Neural progenitor cell (in vitro differentiated cells): ENCODE measurements around the gene EIF2S3. TPM values are rescaled to one million over a fixed set of nuclear protein-coding genes. Genes with fewer than 3 reads are reported as not detected.

Experiments
- DNase-seq: peaks from one replicate; pipeline ENCODE4 v3.0.0-alpha.2; 2016; ENCODE audit warnings: low spot score
- H2AFZ ChIP-seq: fragments of 200-600 bp; sonication (generic); replicated peaks from 2 replicates; pipeline ENCODE4 v1.6.1; 2016; ENCODE audit warnings: antibody characterized with exemption
- H3F3A ChIP-seq: fragments of 200-600 bp; sonication (generic); 2 replicates; pipeline ENCODE4 v1.6.1; 2016; ENCODE audit warnings: antibody characterized with exemption, low read depth
- H3K27ac ChIP-seq: fragments of 200-600 bp; sonication (generic); 2 replicates; pipeline ENCODE4 v1.5.1; 2016; ENCODE audit warnings: mild to moderate bottlenecking
- H3K27me3 ChIP-seq: fragments of 200-600 bp; sonication (generic); 2 replicates; pipeline ENCODE4 v1.6.1; 2016; ENCODE audit warnings: mild to moderate bottlenecking, moderate library complexity
- H3K36me3 ChIP-seq: fragments of 200-600 bp; sonication (generic); 2 replicates; pipeline ENCODE4 v1.5.1; 2016
- H3K4me1 ChIP-seq: fragments of 200-600 bp; sonication (generic); 2 replicates; pipeline ENCODE4 v1.6.1; 2016; ENCODE audit warnings: mixed run types
- H3K4me2 ChIP-seq: fragments of 200-600 bp; sonication (generic); 2 replicates; pipeline ENCODE4 v1.6.1; 2016
- H3K4me3 ChIP-seq: fragments of 200-600 bp; sonication (generic); 2 replicates; pipeline ENCODE4 v1.5.1; 2016
- H3K79me2 ChIP-seq: fragments of 200-600 bp; sonication (generic); 2 replicates; pipeline ENCODE4 v1.6.1; 2016; ENCODE audit warnings: low read depth
- H3K9ac ChIP-seq: fragments of 200-600 bp; sonication (generic); 2 replicates; pipeline ENCODE4 v1.6.1; 2016
- H3K9me3 ChIP-seq: fragments of 200-600 bp; sonication (generic); 2 replicates; pipeline ENCODE4 v1.5.1; 2016; ENCODE audit warnings: low read depth
- H4K20me1 ChIP-seq: fragments of 200-600 bp; sonication (generic); 2 replicates; pipeline ENCODE4 v1.6.1; 2016; ENCODE audit warnings: low read depth
- H3K27ac Mint-ChIP-seq: 3 replicates; pipeline ENCODE4 v1.8.0; 2021; ENCODE audit warnings: mixed read lengths
- H3K27me3 Mint-ChIP-seq: 2 replicates; pipeline ENCODE4 v1.8.0; 2022; ENCODE audit warnings: low read depth, mild to moderate bottlenecking, inconsistent platforms, moderate library complexity, mixed read lengths; ENCODE audit not compliant: insufficient read depth
- H3K36me3 Mint-ChIP-seq: 3 replicates; pipeline ENCODE4 v1.8.0; 2021; ENCODE audit warnings: mixed read lengths
- H3K4me1 Mint-ChIP-seq: 3 replicates; pipeline ENCODE4 v1.8.0; 2021; ENCODE audit warnings: mixed read lengths
- H3K4me3 Mint-ChIP-seq: 3 replicates; pipeline ENCODE4 v1.8.0; 2021; ENCODE audit warnings: mild to moderate bottlenecking, moderate library complexity, mixed read lengths
- H3K9me3 Mint-ChIP-seq: 3 replicates; pipeline ENCODE4 v1.8.0; 2020; ENCODE audit warnings: mixed read lengths
- EZH2 ChIP-seq: fragments of 200-600 bp; sonication (generic); IDR thresholded peaks from 2 replicates; pipeline ENCODE4 v1.6.1; 2017; ENCODE audit warnings: antibody characterized with exemption, mild to moderate bottlenecking, moderate library complexity
- EZH2phosphoT487 ChIP-seq: fragments of 200-600 bp; sonication (generic); IDR thresholded peaks from 2 replicates; pipeline ENCODE4 v1.6.1; 2017; ENCODE audit warnings: antibody characterized with exemption
- total RNA-seq: library from RNA; depleted of rRNA; stranded (reverse); fragments of >200 nt; gene quantifications from 2 replicates; pipeline ENCODE4 v1.2.3, GENCODE V29; 2015; ENCODE audit warnings: low replicate concordance
- TF ChIP-seq, protein P1 (sequence below): fragments of 200-600 bp; sonication (generic); IDR thresholded peaks from 2 replicates; pipeline ENCODE4 v1.5.1; 2017; ENCODE audit warnings: antibody characterized with exemption, mild to moderate bottlenecking

Gene EIF2S3
- total RNA-seq, 1 donor from 2014 or later: 568 TPM

DNA sequence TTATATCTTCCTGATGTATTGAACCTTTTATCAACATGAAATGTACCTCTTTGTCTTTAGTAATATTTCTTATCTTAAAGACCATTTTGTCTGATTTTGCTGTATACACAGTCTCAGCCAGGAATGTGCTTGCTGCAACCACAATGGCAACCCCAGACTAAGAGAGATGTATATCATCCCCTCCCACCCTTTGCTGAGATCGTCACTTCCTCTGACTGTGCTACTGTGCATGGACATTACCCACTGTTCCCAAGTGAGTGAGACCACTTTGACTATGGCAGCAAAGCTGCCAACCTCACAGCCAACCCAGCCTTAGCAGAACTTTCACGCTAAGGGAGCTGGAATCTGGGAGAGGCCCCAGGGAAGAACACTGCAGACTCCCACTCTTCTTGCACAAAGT is 46.0 kb downstream of the EIF2S3 start:
- no peaks in the 10 kb centered on the region for H3K27me3 ChIP-seq
- Mint-ChIP-seq H3K27me3 (no peaks in the 10 kb centered on the region), H3K27ac (peak overlapping the region; percentile 25), H3K4me1 (peaks cover 2% of the 10 kb centered on the region), H3K36me3 (no peaks in the 10 kb centered on the region), H3K4me3 (no peak overlapping the region), H3K9me3 (no peaks in the 10 kb centered on the region)
- no peaks in the 10 kb centered on the region for H3F3A ChIP-seq
- H3K4me2 ChIP-seq: no peak overlapping the region
- H3K9me3 ChIP-seq: no peaks in the 10 kb centered on the region
- no peak overlapping the region for H3K27ac ChIP-seq
- no peak for DNase-seq
- H4K20me1 ChIP-seq: no peaks in the 10 kb centered on the region
- no peak overlapping the region for H2AFZ ChIP-seq
- H3K4me3 ChIP-seq: no peak overlapping the region
- H3K36me3 ChIP-seq: no peaks in the 10 kb centered on the region
- TF ChIP-seq, protein P1, sequence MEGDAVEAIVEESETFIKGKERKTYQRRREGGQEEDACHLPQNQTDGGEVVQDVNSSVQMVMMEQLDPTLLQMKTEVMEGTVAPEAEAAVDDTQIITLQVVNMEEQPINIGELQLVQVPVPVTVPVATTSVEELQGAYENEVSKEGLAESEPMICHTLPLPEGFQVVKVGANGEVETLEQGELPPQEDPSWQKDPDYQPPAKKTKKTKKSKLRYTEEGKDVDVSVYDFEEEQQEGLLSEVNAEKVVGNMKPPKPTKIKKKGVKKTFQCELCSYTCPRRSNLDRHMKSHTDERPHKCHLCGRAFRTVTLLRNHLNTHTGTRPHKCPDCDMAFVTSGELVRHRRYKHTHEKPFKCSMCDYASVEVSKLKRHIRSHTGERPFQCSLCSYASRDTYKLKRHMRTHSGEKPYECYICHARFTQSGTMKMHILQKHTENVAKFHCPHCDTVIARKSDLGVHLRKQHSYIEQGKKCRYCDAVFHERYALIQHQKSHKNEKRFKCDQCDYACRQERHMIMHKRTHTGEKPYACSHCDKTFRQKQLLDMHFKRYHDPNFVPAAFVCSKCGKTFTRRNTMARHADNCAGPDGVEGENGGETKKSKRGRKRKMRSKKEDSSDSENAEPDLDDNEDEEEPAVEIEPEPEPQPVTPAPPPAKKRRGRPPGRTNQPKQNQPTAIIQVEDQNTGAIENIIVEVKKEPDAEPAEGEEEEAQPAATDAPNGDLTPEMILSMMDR: no peak
- no peak for TF ChIP-seq EZH2phosphoT487
- no peak for TF ChIP-seq EZH2
- H3K79me2 ChIP-seq: no peaks in the 10 kb centered on the region
- no peak overlapping the region for H3K9ac ChIP-seq
- no peaks in the 10 kb centered on the region for H3K4me1 ChIP-seq

DNA sequence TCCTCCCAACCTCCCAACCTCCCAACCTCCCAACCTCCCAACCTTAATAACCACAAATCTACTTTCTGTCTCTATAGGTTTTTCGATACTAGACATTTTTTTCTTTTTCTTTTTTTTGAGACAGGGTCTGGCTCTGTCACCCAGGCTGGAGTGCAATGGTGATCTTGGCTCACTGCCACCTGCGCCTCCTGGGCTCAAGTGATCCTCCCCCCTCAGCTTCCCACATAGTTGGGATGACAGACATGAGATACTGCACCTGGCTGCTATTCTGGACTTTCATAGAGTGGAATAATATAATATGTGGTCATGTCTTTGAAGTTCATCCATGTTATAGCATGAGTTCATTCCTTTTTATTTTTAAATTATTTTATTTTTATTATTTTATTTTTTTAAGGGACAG is 55.3 kb downstream of the EIF2S3 start:
- peaks cover 2% of the 10 kb centered on the region for H3K36me3 Mint-ChIP-seq
- Histone ChIP-seq H4K20me1 (no peaks in the 10 kb centered on the region), H3K27me3 (no peaks in the 10 kb centered on the region), H3K9ac (no peak overlapping the region), H2AFZ (no peak overlapping the region), H3K79me2 (no peaks in the 10 kb centered on the region), H3K36me3 (no peaks in the 10 kb centered on the region), H3K4me3 (no peak overlapping the region), H3F3A (no peaks in the 10 kb centered on the region), H3K27ac (no peak overlapping the region), H3K4me2 (no peak overlapping the region), H3K4me1 (no peaks in the 10 kb centered on the region), H3K9me3 (no peaks in the 10 kb centered on the region)
- TF ChIP-seq, protein P1: no peak
- TF ChIP-seq EZH2phosphoT487: no peak
- no peak for TF ChIP-seq EZH2
- H3K9me3 Mint-ChIP-seq: no peaks in the 10 kb centered on the region
- no peaks in the 10 kb centered on the region for H3K27me3 Mint-ChIP-seq
- H3K4me1 Mint-ChIP-seq: no peaks in the 10 kb centered on the region
- H3K27ac Mint-ChIP-seq: no peak overlapping the region
- no peak for DNase-seq
- no peak overlapping the region for H3K4me3 Mint-ChIP-seq

- H3F3A ChIP-seq: no peaks in the 10 kb centered on the region
- no peaks in the 10 kb centered on the region for H3K27me3 ChIP-seq
- H3K9ac ChIP-seq: no peak overlapping the region
- no peaks in the 10 kb centered on the region for H3K79me2 ChIP-seq
- no peaks in the 10 kb centered on the region for H3K36me3 ChIP-seq
- no peak overlapping the region for H2AFZ ChIP-seq
- Mint-ChIP-seq H3K4me1 (no peaks in the 10 kb centered on the region), H3K4me3 (no peak overlapping the region), H3K27me3 (peaks cover 3% of the 10 kb centered on the region), H3K27ac (no peak overlapping the region), H3K36me3 (peaks cover 2% of the 10 kb centered on the region), H3K9me3 (no peaks in the 10 kb centered on the region)
- DNase-seq: no peak
- H3K4me3 ChIP-seq: no peak overlapping the region
- H4K20me1 ChIP-seq: no peaks in the 10 kb centered on the region
- H3K4me1 ChIP-seq: no peaks in the 10 kb centered on the region
- no peak overlapping the region for H3K27ac ChIP-seq
- no peak overlapping the region for H3K4me2 ChIP-seq
- TF ChIP-seq, protein P1: no peak
- no peak for TF ChIP-seq EZH2
- no peak for TF ChIP-seq EZH2phosphoT487
- H3K9me3 ChIP-seq: no peaks in the 10 kb centered on the region
Observed at GRCh38 chrX:24113181-24113580, 58.4 kb downstream of the EIF2S3 start.

GRCh38 chrX:24117258-24117657 is 62.5 kb downstream of the EIF2S3 start:
- H3K4me2 ChIP-seq: no peak overlapping the region
- Mint-ChIP-seq H3K9me3 (no peaks in the 10 kb centered on the region), H3K4me3 (no peak overlapping the region), H3K36me3 (no peaks in the 10 kb centered on the region), H3K4me1 (no peaks in the 10 kb centered on the region), H3K27ac (no peak overlapping the region), H3K27me3 (peaks cover 6% of the 10 kb centered on the region)
- no peaks in the 10 kb centered on the region for H3K27me3 ChIP-seq
- no peaks in the 10 kb centered on the region for H3K79me2 ChIP-seq
- H3K4me3 ChIP-seq: no peak overlapping the region
- no peaks in the 10 kb centered on the region for H3F3A ChIP-seq
- no peak for DNase-seq
- H3K9ac ChIP-seq: no peak overlapping the region
- no peaks in the 10 kb centered on the region for H3K36me3 ChIP-seq
- no peak for TF ChIP-seq EZH2phosphoT487
- TF ChIP-seq, protein P1: no peak
- no peak for TF ChIP-seq EZH2
- no peaks in the 10 kb centered on the region for H3K4me1 ChIP-seq
- no peaks in the 10 kb centered on the region for H3K9me3 ChIP-seq
- H4K20me1 ChIP-seq: no peaks in the 10 kb centered on the region
- no peak overlapping the region for H3K27ac ChIP-seq
- H2AFZ ChIP-seq: peak overlapping the region; percentile 32
